GM21717 (cell line): Measurements from ENCODE around the gene CDK2AP2.
"Not testable (repeated sequence)": the region's sequence is repeated elsewhere in the genome, so short reads cannot be mapped to it uniquely, and the experiment has no call there.

Experiments
- ATAC-seq: cut with Tn5 transposase; IDR thresholded peaks from one replicate; pipeline ENCODE4 v1.9.1; 2021; ENCODE audit warnings: mild to moderate bottlenecking, moderate library complexity; ENCODE audit not compliant: unreplicated experiment

CDK2AP2 gene, protein sequence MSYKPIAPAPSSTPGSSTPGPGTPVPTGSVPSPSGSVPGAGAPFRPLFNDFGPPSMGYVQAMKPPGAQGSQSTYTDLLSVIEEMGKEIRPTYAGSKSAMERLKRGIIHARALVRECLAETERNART

DNA sequence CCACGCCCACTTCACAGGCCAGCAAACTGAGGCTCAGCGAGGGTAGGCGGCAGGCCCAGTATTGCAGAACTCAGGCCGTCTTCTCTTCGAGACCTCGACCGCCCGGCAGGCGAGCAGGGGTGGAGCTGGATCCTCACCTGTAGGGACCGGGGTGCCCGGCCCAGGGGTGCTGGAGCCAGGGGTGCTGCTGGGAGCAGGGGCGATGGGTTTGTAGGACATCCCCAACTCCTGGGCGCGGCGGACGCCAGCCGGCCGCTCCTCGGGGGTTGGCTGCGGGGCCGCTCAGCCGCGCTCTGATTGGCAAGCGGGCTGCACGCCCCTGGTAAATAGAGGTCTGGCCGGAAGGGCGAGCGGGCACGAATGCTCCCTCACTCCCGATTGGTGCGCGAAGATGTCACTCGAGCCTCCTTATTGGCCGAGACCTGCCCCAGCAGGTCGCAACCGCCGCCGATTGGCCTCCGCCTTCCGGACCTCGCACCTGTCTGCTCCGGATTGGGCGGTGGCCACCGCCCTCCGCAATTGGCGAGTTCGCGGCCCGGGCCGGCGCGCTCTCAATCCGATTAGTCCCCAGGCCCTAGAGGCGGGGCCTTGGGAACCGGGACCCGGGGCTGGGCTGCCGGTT lies at the start of gene CDK2AP2:
CDK2AP2 (minus strand) TSS at position 299 of the 622 bp plus-strand sequence; CDS start at position 219, 80 bp downstream.
- peak; percentile 65 for ATAC-seq

DNA sequence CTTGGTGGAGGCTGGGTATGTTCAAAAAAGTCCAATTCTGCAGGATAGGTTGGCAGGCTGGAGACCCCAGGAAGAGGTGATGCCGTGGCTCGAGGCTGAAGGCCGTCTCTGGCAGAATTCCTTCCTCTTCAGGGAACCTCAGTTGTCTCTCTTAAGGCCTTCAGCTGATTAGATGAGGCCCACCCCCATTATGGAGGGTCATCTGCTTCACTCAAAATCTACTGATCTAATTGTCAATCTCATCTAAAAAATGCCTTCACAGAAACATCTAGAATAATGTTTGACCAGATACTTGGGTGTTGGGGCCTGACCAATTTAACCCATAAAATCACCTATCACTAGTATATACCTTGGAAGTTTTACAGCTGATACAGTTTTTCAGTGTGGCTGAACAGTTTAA lies 48.3 kb upstream of the CDK2AP2 start:
- ATAC-seq: no peak

DNA sequence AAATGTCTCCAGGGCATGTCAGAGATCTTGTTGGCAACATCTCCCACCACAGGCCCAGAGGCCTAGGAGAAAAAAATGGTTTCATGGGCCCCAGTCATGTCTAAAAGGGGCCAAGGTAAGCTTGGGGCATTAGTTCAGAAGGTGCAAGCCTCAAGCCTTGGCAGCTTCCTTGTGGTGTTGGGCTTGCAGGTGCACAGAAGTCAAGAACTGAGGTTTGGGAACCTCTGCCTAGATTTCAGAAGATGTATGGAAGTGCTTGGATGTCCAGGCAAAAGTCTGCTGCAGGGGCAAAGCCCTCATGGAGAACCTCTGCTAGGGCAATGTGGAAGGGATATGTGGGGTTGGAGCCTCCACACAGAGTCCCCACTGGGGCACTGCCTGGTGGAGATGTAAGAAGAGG lies 43.7 kb upstream of the CDK2AP2 start:
- ATAC-seq: not testable (repeated sequence)

DNA sequence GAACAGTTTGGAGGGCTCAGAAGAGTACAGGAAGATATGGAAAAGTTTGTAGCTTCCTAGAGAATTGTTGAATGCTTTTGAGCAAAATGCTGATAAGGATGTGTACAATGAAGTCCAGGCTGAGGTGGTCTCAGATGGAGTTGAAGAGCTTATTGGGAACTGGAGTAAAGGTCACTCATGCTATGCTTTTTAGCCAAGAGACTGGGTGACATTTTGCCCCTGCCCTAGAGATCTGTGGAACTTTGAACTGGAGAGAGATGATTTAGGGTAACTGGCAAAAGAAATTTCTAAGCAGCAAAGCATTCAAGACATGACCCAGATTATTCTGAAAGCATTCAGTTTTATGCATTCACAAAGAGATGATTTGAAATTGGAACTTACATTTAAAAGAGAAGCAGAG lies 43.2 kb upstream of the CDK2AP2 start:
- no peak for ATAC-seq

DNA sequence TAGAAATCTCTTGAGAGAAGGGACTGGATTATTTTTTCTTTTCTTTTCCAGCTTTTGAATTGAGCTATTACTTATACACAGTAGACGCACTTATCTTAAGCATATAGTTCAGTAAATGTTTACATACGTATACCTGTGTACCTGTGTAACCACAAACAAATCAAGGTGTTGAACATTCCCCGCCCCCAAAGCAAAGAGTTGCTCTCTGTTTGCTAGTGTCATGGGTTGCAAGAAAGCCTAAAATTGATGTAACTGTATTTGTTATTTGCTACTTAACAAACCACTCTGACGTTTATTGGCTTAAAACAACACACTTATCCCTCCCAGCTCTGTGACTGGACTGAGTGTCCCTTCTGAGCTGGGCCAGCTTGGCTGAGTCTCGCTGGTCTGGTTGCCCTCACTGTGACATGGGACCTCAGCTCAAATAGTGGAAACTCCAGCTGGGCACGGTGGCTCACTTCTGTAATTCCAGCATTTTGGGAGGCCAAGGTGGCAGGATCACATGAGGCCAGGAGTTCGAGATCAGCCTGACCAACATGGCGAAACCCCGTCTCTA lies 40.7 kb upstream of the CDK2AP2 start:
- no peak for ATAC-seq

DNA sequence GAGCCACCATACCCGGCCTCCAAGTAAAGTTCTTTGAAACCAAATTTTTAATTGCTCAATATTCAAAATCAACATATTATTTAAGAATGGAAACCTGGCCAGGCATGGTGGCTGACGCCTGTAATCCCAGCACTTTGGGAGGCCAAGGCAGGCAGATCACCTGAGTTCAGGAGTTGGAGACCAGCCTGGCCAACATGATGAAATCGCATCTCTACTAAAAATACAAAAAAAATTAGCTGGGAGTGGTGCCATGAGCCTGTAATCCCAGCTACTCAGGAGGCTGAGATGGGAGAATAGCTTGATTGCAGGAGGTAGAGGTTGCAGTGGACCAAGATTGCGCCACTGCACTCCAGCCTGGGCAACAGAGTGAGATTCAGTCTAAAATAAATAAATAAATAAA lies 40.1 kb upstream of the CDK2AP2 start:
- not testable (repeated sequence) for ATAC-seq

DNA sequence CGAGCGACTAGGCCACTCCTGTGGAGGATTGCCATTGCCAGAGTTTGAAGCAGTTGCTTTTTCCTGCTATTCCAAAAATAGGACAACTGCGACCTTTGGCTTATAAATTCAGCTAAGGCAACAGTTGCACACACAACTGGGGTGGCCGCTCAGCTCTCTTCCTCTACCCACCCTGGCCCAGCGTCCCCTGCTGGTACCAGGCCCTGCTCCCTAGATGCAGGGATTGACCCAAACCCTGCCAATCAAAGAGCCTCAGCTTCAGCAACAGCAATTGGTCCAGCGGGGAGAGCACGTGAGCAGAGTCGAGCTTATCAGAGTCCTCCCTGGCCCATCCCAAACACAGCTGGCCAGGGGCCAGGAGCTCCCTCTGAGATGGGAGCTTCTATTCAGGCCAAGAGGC lies 37.3 kb upstream of the CDK2AP2 start:
- no peak for ATAC-seq

DNA sequence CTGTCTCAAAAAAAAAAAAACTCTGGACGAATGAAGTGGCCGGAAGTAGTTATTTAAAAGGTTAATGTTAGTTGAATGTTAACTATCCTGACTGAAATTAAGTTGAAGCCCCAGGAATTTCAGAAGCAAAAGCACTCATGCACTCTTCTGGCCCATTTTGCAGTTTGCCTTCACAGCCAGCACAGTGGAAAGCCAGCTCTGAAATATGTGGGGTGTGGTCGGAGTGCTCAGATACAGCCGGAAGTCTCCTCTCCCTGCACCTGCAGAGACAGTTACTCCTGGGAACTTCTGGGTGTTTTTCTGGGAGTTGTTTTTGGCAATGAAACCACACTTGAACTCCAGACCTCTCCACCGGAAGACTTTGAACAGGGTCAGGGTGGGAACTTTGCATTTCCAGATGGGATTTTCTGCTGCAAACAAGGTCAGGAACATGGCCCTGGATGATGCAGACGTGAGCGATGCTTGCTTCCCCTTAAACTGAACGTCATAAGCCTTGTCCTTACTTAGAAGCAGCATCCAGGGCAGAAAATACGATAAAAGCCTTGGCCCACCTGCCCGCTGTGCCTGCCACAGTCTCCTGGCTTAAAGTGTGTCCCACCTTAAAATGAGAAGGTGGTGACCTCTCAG lies 36.8 kb upstream of the CDK2AP2 start:
- ATAC-seq: no peak

DNA sequence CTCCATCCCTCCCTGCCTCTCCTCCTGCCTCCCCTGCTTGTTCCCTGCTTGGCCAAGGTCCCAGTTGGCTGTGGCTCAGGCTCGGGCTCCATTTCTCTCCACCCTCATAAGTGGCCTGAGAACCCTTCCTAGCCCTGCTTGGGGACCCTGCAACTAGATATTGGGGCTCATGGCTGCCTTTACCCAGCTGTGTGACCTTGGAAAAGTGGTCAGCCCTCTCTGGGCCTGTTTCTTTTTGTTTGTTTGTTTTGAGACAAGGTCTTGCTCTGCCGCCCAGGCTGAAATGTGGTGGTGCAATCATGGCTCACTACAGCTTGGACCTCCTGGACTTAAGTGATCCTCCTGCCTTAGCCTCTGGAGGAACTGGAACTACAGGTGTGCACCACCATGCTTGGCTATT lies 35.6 kb upstream of the CDK2AP2 start:
- no peak for ATAC-seq

DNA sequence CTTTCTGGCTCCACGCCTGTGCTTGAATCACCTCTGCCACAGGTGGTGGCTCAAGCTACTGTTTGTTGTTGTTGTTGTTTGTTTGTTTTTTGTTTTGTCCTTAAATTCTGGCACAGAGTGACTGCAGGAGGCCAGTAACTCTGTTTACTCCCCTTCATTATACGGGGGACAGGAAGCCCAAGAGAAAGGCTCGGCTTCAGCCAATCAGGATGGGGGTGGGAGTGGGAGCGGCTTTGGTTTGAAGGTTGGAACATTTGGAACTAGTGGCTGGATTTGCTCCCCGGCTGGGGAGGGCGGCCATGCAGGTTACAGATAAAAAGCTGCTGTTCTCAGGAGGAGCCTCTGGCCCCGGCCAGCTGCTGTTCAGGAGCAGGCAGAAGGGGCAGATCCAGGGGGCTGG lies 35.0 kb upstream of the CDK2AP2 start:
- ATAC-seq: no peak

DNA sequence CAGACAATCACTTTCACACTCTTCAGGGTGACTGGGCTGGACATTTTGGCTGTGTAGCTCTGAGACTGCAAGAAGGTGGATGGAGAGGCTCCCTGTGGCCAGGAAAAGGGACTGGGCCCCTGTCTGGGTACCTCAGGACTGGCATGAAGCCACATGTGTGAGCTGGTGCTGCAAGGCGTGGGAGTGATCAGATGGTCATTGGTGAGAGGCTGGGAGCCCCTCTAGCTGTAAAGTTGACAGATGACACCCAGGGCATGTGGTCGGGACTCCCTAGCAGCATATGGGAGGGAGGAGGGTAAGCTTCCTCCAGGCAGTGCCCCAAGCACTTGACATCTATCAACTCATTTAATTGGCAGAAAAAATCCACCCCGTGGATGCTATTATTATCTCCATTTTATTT lies 34.2 kb upstream of the CDK2AP2 start:
- no peak for ATAC-seq

DNA sequence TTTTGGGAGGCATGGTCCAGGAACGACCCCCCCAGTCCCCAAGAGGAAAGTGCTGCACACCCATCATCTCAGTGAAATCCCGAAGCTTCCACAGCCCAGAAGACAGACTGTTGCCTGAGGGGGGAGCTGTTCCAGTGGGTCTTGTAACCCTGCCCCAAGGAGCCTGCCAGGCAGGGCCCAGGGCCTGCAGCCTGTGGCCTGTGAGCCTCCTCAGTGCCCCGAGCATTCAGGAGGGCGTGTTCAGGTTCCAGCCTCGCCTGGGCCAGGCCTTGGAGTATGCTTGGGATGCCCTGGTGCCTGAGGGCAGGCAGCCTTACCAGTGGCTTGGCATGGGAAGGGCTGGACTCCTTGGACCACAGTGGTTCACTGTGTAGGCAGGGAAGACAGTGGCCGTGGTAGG lies 33.2 kb upstream of the CDK2AP2 start:
- ATAC-seq: no peak

DNA sequence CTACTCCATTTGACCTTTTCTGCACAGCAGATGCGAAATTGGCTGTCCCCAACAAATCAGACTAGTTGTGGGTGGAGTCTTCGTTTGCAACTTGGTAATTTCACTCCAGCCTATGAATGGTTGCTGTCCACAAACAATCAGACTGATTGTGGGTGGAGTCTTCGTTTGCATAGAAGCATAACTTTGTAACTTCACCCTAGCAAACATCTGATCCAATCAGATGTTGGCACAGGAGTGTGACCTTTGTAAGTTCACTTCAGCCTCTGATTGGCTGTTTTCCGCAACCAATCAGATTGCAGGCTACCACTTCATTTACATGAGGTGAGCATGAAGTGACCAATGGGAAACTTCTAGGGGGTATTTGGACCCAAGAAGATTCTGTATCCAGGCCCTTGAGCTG lies 31.6 kb upstream of the CDK2AP2 start:
- ATAC-seq: no peak

DNA sequence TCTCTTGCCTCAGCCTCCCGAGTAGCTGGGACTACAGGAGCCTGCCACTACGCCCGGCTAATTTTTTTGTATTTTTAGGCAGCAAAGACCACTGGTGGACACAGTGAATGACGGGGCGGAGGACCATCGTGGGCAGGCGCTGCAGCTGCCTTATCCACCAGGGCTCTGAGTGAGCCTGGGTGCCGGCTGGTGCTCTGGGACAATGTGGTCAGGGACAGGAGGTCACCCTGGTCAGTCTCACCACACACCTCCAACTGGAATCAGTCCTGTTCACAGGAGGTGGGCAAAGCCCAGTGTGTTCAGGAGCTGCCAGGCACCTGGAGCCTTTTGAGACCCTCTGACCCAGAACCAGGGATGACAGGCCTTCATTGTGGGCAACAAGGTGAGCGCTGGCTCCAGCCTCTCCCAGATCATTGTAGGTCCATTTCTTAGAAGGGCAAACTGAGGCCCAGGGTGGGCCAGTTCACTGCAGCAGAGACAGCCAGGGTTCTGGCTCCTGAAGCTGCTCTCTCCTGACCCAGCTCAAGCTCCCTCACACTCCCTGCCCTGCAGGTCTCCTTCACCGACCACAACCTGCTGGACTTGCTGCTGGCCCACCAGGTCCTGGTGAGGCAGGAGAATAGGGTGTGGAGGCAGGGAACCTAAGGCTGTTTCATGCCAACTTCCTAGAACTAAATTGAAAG lies 31.0 kb upstream of the CDK2AP2 start:
- ATAC-seq: no peak

DNA sequence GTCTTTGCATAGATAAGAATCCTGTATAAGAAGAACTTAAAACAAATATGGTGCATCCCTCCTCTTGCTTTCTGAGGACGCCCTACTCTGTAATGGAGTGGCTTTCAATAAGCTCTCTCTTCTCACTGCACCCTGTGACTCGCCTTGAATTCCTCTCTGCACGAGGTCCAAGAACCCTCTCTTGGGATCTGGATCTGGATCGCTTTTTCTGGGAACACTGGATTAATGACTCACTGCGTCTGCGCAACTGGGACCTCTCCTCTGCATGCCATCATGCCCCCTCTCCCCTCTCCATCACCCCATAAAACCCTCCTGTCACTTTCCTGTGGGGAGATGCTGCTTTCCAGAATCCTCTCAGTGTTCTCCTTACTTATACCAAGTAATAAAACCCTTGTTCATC lies 30.3 kb upstream of the CDK2AP2 start:
- no peak for ATAC-seq

DNA sequence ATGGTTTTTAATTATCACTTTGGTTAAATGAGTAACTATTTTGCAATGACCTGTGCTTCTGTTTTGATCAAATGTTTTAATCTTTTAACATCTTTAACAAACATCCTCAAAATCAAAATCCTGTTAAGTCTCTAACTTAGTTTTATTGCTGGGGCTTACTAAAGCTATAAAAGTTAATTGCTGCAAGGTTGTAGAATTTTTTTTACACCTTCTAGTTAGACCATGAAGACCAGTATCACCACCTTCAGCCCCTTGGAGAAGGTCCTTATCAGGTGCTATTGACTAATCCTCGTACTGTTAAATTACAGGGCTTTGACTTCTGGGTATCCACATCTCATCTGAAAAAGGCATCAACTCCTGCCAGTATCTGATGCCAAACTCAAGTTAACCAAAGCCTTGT lies 27.6 kb upstream of the CDK2AP2 start:
- no peak for ATAC-seq

DNA sequence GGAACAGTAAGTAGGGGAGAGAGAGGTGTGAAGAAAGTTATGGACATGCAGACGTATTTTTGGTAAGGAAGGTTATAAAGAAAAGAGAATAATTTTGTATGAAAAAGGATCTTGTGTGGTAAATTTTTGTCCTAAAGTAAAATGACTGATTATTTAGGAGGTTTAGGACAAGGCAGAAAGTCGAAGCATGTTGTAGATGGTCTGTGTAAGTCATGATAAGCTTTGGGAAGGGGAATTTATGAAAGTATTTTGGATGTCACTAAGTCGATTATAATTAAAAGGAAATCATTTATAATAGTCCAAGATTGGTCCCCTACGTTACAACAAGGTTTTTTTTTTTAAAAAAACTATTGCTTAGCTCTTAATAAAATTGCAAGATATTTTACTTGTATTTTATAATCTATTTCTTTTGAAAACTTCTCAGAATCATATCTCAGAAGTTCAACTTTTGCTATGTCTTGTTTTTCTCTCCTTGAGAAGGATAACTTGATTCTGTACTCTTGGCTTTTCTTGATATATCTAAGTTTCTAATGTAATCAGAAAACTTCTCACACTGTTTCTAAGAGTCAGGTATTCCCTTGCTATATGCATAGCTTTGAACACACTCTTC lies 26.2 kb upstream of the CDK2AP2 start:
- ATAC-seq: no peak

DNA sequence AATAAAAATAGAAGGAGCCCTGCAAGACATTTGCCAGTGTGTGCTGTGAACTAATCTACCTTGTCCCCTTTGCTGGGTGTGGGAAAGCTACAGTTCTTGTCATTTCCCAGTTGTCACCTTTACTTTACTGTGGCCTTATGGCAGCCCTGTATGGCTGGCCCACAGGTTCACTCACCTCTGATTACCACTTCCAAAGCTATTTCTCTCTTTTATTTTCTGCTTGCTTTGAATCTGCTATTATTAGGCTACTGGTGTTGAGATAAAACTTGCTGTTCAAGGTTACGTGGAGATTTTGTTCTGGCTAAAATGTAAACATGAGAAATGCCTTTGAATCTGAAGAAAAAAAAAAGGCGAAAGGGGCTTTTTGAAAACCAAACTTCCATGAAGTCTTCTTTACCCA lies 24.9 kb upstream of the CDK2AP2 start:
- no peak for ATAC-seq

DNA sequence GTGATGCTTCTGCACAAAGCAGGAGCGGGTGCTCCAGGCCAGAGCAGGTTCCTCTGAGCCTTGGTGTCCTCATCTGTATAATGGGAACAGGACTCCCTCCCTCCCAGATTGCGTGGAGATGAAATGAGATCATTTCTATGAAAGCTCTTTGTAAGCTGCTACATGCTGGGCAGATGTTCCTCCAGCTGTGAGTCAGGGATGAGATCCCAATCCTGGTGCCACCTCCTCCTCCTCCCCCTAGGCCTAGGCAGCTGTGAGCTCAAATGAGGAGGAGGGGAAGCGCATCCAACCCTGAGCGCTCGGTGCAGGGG lies 22.3 kb upstream of the CDK2AP2 start:
- no peak for ATAC-seq

DNA sequence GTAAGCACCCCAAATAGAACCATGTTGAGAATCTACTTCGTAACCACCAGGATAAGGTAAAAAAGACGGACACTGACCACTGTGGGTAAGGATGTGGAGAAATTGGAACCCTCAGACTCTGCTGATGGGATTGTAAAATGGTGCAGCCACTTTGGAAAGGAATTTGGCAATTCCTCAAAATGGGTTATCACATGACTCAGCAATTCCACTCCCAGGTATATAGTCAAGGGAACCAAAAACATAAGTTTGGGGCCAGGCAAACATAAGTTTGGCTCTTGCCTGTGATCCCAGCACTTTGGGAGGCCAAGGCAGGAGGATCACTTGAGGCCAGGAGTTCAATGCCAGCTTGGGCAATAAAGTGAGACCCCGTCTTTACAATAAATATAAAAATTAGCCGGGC lies 20.4 kb upstream of the CDK2AP2 start:
- ATAC-seq: no peak

DNA sequence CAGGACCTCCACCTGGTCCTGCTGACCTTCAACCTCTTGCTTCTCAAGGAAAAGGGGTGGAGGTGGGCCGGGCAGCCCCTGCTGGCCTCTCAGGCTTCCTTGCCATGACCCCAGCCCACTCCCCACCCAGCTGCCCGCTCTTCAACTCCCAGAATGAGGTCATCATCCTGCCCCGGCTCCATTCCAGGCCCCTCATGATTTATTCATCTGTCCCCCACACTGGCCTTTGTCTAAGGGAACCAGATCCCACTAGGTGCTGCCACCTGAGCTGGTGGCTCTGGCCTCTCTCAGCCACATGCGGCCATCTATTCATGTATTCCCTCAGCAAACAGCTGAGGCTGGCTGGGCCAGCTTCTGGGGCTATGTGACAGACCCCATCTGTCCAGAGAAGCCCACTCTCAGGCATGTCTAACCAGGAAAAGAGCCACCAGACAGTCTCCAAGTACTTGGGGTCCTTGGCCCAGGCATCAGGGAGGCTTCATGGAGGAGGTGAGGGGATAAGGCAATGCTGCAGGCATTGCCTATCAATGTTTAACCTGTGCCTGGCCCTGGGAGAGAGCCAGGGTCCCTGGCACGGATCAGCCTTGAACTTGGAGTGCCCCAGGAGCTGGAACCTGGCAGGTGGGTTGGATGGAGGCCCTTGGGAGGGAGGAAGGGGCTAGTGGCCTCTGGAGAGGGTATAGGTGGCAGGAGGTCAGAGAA lies 17.5 kb upstream of the CDK2AP2 start:
- no peak for ATAC-seq
